Subcutaneous preadipocyte (primary cell): ENCODE results near the gene GRIN1. TPM values are rescaled to one million over a fixed set of nuclear protein-coding genes. Genes with fewer than 3 reads are reported as not detected.

Experiments used
- small RNA-seq: library from RNA; depleted of rRNA; stranded (forward); fragments of <200 nt; gene quantifications from one replicate; pipeline ENCODE3, GENCODE V24; 2012
- total RNA-seq: library from RNA; depleted of rRNA; stranded (reverse); fragments of >200 nt; gene quantifications from 2 replicates; pipeline ENCODE4 v1.2.3, GENCODE V29; 2012

The GRIN1 gene
- not detected in 2 replicates for total RNA-seq

DNA sequence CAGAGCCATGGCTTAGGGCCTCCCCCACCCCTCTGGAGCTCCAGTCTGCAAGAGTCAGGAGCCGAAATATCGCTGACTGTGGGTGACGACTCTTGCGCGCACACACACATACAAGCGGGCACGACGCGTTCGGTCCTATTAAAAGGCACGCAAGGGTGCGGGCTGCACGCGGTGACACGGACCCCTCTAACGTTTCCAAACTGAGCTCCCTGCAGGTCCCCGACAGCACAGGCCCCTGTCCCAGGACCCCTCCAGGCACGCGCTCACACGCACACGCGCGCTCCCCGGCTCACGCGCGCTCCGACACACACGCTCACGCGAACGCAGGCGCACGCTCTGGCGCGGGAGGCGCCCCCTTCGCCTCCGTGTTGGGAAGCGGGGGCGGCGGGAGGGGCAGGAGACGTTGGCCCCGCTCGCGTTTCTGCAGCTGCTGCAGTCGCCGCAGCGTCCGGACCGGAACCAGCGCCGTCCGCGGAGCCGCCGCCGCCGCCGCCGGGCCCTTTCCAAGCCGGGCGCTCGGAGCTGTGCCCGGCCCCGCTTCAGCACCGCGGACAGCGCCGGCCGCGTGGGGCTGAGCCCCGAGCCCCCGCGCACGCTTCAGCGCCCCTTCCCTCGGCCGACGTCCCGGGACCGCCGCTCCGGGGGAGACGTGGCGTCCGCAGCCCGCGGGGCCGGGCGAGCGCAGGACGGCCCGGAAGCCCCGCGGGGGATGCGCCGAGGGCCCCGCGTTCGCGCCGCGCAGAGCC, at the start of gene GRIN1:
GRIN1 (plus strand) TSS at position 433 of the 746 bp plus-strand sequence. CDS start 333 bp downstream, outside the sequence.

GRCh38 chr9:137114613-137115393, 24.2 kb upstream of the GRIN1 start, which contains the start of gene DPP7:
TSS of gene DPP7 (minus strand) at chr9:137114733. CDS start at chr9:137114713, 20 bp downstream.

GRCh38 chr9:137169896-137170358, 31.0 kb downstream of the GRIN1 start, which contains the start of gene LRRC26:
TSS of gene LRRC26 (minus strand) at chr9:137170051. CDS start at chr9:137169943, 108 bp downstream.

GRCh38 chr9:137188490-137189296, 49.7 kb downstream of the GRIN1 start, which contains the start of the genes ANAPC2 and SSNA1:
TSS of gene ANAPC2 (minus strand) at chr9:137188560. CDS start at chr9:137188532, 28 bp downstream.
TSS of gene SSNA1 (plus strand) at chr9:137188676. CDS start at chr9:137188727, 51 bp downstream.

DNA sequence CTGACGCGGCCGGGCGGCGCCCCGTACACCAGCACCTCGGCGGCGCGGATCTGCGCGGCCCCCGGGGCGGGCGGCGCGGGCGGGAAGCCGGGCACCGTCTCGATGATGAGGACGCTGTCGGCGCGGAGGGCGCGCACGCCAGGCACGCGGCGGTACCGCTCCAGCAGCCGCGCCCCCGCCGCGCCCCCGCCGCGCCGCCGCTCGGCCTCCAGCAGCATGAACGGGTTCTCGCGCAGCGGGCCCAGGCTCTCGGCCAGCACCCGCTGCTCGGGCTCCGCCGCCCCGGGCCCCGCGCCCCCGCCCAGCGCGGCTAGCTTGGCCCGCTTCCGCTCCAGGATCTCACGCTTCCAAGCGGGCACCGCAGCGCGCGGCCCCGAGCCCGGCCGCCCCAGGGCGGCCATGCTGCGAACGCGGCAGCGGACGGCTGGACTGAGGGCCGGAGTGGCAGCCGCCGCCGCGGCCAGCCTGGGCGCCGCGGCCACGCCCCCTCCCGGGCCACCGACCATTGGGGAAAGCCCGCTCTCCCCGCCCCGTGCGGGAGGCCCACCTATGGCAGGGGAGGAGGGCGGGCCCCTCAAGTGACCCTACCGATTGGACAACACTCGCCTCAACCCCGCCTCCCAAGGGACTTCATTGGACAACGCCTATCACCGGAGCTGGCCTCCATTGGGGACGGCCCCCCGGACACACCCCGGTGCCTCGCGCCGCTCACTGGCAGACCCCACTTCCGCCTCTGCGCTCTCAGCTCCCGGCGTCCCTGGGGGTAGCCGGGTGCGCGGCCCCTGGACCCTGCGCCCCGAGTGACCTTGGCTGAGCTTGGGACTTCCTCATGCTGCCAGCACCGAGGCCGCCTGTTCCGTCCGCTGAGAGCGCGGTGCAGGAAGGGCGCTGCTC, 61.6 kb downstream of the GRIN1 start, which contains the start of gene TPRN:
TPRN (minus strand) TSS at position 431 of the 894 bp plus-strand sequence; CDS start at position 401, 30 bp downstream.

GRCh38 chr9:137205126-137206069, 66.4 kb downstream of the GRIN1 start, which contains the start of the genes NDOR1 and TMEM203:
TSS of gene NDOR1 (plus strand) at chr9:137205700. CDS start at chr9:137205778, 78 bp downstream.
TSS of gene TMEM203 (minus strand) at chr9:137205648. CDS start at chr9:137205414, 234 bp downstream.

Small RNA genes within 50 kb of the gene (small RNA-seq; reads per million reads assigned to genes)
- 0.08 reads per million for gene MIR3621
- gene RF00153: not detected

Other genes with a start within 250 kb of the GRIN1 start
- 125 TPM in 2 replicates for gene FBXW5, start 194.4 kb upstream of the GRIN1 start, total RNA-seq
- gene C8G, start 193.9 kb upstream of the GRIN1 start, total RNA-seq: not detected in 2 replicates
- gene LCN12, start 186.9 kb upstream of the GRIN1 start, total RNA-seq: not detected in 2 replicates
- gene PTGDS, start 161.7 kb upstream of the GRIN1 start, total RNA-seq: 0.59 and 4.8 TPM in 2 replicates
- under 0.01 and 0.37 TPM in 2 replicates for gene LCNL1, start 156.2 kb upstream of the GRIN1 start, total RNA-seq
- 13.9 and 14.3 TPM in 2 replicates for gene PAXX, start 146.7 kb upstream of the GRIN1 start, total RNA-seq
- gene CLIC3, start 142.6 kb upstream of the GRIN1 start, total RNA-seq: 0.20 and 0.73 TPM in 2 replicates
- 15.4 and 19.5 TPM in 2 replicates for gene ABCA2, start 110.9 kb upstream of the GRIN1 start, total RNA-seq
- gene FUT7, start 107.1 kb upstream of the GRIN1 start, total RNA-seq: not detected in 2 replicates
- 18.8 and 24.3 TPM in 2 replicates for gene NPDC1, start 93.0 kb upstream of the GRIN1 start, total RNA-seq
- gene ENTPD2, start 85.1 kb upstream of the GRIN1 start, total RNA-seq: not detected in 2 replicates
- gene SAPCD2, start 68.6 kb upstream of the GRIN1 start, total RNA-seq: 6.6 and 8.2 TPM in 2 replicates
- 12.1 and 18.8 TPM in 2 replicates for gene UAP1L1, start 61.6 kb upstream of the GRIN1 start, total RNA-seq
- gene MAN1B1, start 52.2 kb upstream of the GRIN1 start, total RNA-seq: 45.5 and 52.2 TPM in 2 replicates
- 77.2 and 112 TPM in 2 replicates for gene DPP7, start 24.4 kb upstream of the GRIN1 start, total RNA-seq
- gene LRRC26, start 30.9 kb downstream of the GRIN1 start, total RNA-seq: not detected in 2 replicates
- gene TMEM210, start 32.9 kb downstream of the GRIN1 start, total RNA-seq: 0.20 TPM in 1 of 2 replicates, not detected in the other
- gene ANAPC2, start 49.4 kb downstream of the GRIN1 start, total RNA-seq: 23.5 and 28.7 TPM in 2 replicates
- gene SSNA1, start 49.5 kb downstream of the GRIN1 start, total RNA-seq: 56.1 and 64.7 TPM in 2 replicates
- gene TPRN, start 61.6 kb downstream of the GRIN1 start, total RNA-seq: 6.2 and 11.9 TPM in 2 replicates
- 32.0 and 34.6 TPM in 2 replicates for gene TMEM203, start 66.5 kb downstream of the GRIN1 start, total RNA-seq
- 6.2 and 8.4 TPM in 2 replicates for gene NDOR1, start 66.5 kb downstream of the GRIN1 start, total RNA-seq
- gene RNF208, start 83.1 kb downstream of the GRIN1 start, total RNA-seq: not detected in 2 replicates
- 0.37 and 0.39 TPM in 2 replicates for gene CYSRT1, start 86.0 kb downstream of the GRIN1 start, total RNA-seq
- not detected in 2 replicates for gene RNF224, start 88.3 kb downstream of the GRIN1 start, total RNA-seq
- gene SLC34A3, start 91.7 kb downstream of the GRIN1 start, total RNA-seq: not detected in 2 replicates
- 230 and 358 TPM in 2 replicates for gene TUBB4B, start 102.1 kb downstream of the GRIN1 start, total RNA-seq
- gene STPG3, start 112.1 kb downstream of the GRIN1 start, total RNA-seq: not detected in 2 replicates
- 50.7 and 70.4 TPM in 2 replicates for gene NELFB, start 116.2 kb downstream of the GRIN1 start, total RNA-seq
- 4.0 and 16.0 TPM in 2 replicates for gene TOR4A, start 138.6 kb downstream of the GRIN1 start, total RNA-seq
- 0.20 TPM in 1 of 2 replicates, not detected in the other for gene NRARP, start 163.1 kb downstream of the GRIN1 start, total RNA-seq